K562 (cell line): Measurements from ENCODE around the gene MEX3D. TPM values are rescaled to one million over a fixed set of nuclear protein-coding genes. Genes with fewer than 3 reads are reported as not detected.
A peak's percentile ranks its signal among the peaks of the same experiment; 100 is the strongest.

Experiments used
- ATAC-seq: fragments of 200-7000 bp; cut with Tn5 transposase; 3 replicates; pipeline ENCODE4 v1.9.1; 2020; ENCODE audit warnings: moderate library complexity
- BruUV-seq: library from RNA; stranded (reverse); fragments of 400-500 nt; replicated peaks from 2 replicates; lab custom pipeline; 2021; lab: Mats Ljungman, UMichigan
- CTCF ChIA-PET: fragments of 300-600 bp; formaldehyde crosslinking; extraction: SDS; loops from one replicate; lab custom pipeline; 2021; ENCODE audit warnings: low intra/inter-chr PET ratio; lab: Yijun Ruan, JAX
- POLR2A ChIA-PET: fragments of 300-600, 350-650 bp; sonication (Branson Sonifier 250); formaldehyde crosslinking; extraction: SDS; loops from one replicate; lab custom pipeline; 2021; ENCODE audit warnings: antibody characterized with exemption, inconsistent platforms; lab: Yijun Ruan, JAX
- DNase-seq, 4 experiments: peaks; one replicate each; pipeline versions ENCODE4 v3.0.0 to v3.0.0-alpha.2; 2011 to 2018; ENCODE audit warnings: low spot score in 3 of 4, mixed read lengths in 3 of 4; ENCODE audit errors: extremely low read depth in 1 of 4
- FAIRE-seq: peaks from 2 replicates; lab custom pipeline; 2011; peaks lifted over from hg19 to GRCh38; lab: Jason Lieb, UNC
- H2AFZ ChIP-seq: 2 replicates; pipeline ENCODE4 v1.6.0; 2011; ENCODE audit warnings: low read depth, low read length, control low read depth, inconsistent platforms
- H3K27ac ChIP-seq: fragments of 200-600 bp; 3 replicates; pipeline ENCODE4 v1.8.0; 2011; ENCODE audit warnings: low read depth, mild to moderate bottlenecking, control low read depth, inconsistent platforms, low read length, moderate library complexity, mixed read lengths; ENCODE audit errors: extremely low read depth
- H3K27me3 ChIP-seq, 2 experiments: fragments of 300-600 bp in 1 of 2; 2 replicates in 1 of 2; 3 replicates in 1 of 2; pipeline versions ENCODE4 v1.6.0 to v1.8.0; 2011; ENCODE audit warnings: inconsistent platforms in 2 of 2, low read length in 2 of 2, mild to moderate bottlenecking in 1 of 2, mixed read lengths in 1 of 2, moderate library complexity in 1 of 2; ENCODE audit not compliant: control insufficient read depth in 2 of 2, insufficient read depth in 2 of 2
- H3K36me3 ChIP-seq: fragments of 300-600 bp; 3 replicates; pipeline ENCODE4 v1.8.0; 2011; ENCODE audit warnings: mild to moderate bottlenecking, low read length, inconsistent platforms; ENCODE audit not compliant: control insufficient read depth, insufficient read depth
- H3K4me1 ChIP-seq, 2 experiments: fragments of 200-600 bp in 1 of 2; replicated peaks in 1 of 2; 2 replicates in 1 of 2; 3 replicates in 1 of 2; pipeline versions ENCODE4 v1.5.1 to v1.8.0; 2011; ENCODE audit warnings: inconsistent platforms in 2 of 2, low read length in 2 of 2, mild to moderate bottlenecking in 1 of 2, mixed read lengths in 1 of 2, moderate library complexity in 1 of 2; ENCODE audit not compliant: control insufficient read depth in 2 of 2, insufficient read depth in 2 of 2
- H3K4me2 ChIP-seq: 2 replicates; pipeline ENCODE4 v1.6.1; 2011; ENCODE audit warnings: low read length, control low read depth, inconsistent platforms, mixed read lengths; ENCODE audit not compliant: insufficient read depth
- H3K4me3 ChIP-seq: fragments of 200-600 bp; sonication (generic), shearing (Covaris generic); 2 replicates; pipeline ENCODE4 v1.5.1; 2016; ENCODE audit warnings: control low read depth, inconsistent platforms
- H3K79me2 ChIP-seq: fragments of 200-600 bp; 3 replicates; pipeline ENCODE4 v1.8.0; 2011; ENCODE audit warnings: low read length, inconsistent platforms; ENCODE audit not compliant: control insufficient read depth, insufficient read depth
- H3K9ac ChIP-seq, 2 experiments: 2 replicates each; pipeline versions ENCODE4 v1.6.0 to v1.6.1; 2011; ENCODE audit warnings: low read depth in 2 of 2, low read length in 2 of 2, control low read depth in 1 of 2, inconsistent platforms in 1 of 2, mild to moderate bottlenecking in 1 of 2, mixed read lengths in 1 of 2; ENCODE audit not compliant: insufficient read depth in 1 of 2
- H3K9me1 ChIP-seq: one replicate; pipeline ENCODE4 v1.6.0; 2011; ENCODE audit warnings: inconsistent platforms, mild to moderate bottlenecking, low read length, moderate library complexity; ENCODE audit not compliant: control insufficient read depth, insufficient read depth
- H3K9me3 ChIP-seq: replicated peaks from 2 replicates; pipeline ENCODE4 v1.5.1; 2011; ENCODE audit warnings: low read depth, low read length, inconsistent platforms; ENCODE audit not compliant: control insufficient read depth, insufficient read depth
- H4K20me1 ChIP-seq: replicated peaks from 2 replicates; pipeline ENCODE4 v1.6.1; 2011; ENCODE audit warnings: low read length, inconsistent platforms, mixed read lengths; ENCODE audit not compliant: control insufficient read depth, insufficient read depth
- NR4A1 ChIP-seq, 2 experiments: fragments of 250-450 bp in 1 of 2; fragments of 450-650 bp in 1 of 2; sonication (Bioruptor Pico) in 1 of 2; IDR thresholded peaks; 2 replicates each; pipeline versions ENCODE4 v1.4.0 to v1.6.1; 2016 to 2020; ENCODE audit warnings: mild to moderate bottlenecking in 2 of 2, missing compliant biosample characterization in 1 of 2, missing genetic modification characterization in 1 of 2, moderate library complexity in 1 of 2
- PCBP1 ChIP-seq: fragments of 200-400 bp; formaldehyde crosslinking; IDR thresholded peaks from 2 replicates; pipeline ENCODE4 v1.6.1; 2018; ENCODE audit warnings: mild to moderate bottlenecking, low read depth, low read length; ENCODE audit not compliant: poor library complexity, severe bottlenecking
- ZBTB7A ChIP-seq: IDR thresholded peaks from 2 replicates; pipeline ENCODE4 v1.6.1; 2011; ENCODE audit warnings: low read depth, mild to moderate bottlenecking, low read length, moderate library complexity, borderline replicate concordance; ENCODE audit not compliant: control insufficient read depth
- ZKSCAN8 ChIP-seq: fragments of 200-800 bp; sonication (Bioruptor generic); IDR thresholded peaks from 2 replicates; pipeline ENCODE4 v1.6.1; 2016; ENCODE audit warnings: missing genetic modification characterization, missing compliant biosample characterization
- WGBS: fragments of 100-300 bp; shearing (Covaris generic); methylation state at CpG from one replicate; pipeline ENCODE4 v1.1.6; 2016; ENCODE audit warnings: low coverage, mixed read lengths; ENCODE audit not compliant: insufficient coverage; ENCODE audit errors: missing lambda C conversion rate; 5-methylcytosine and 5-hydroxymethylcytosine counted together
- in situ Hi-C: fragments of 300-500 bp; cut with MboI; formaldehyde crosslinking; loops from 4 replicates; pipeline ENCODE4 v1.15.0; 2018; ENCODE audit warnings: inconsistent platforms, mixed read lengths
- intact Hi-C: fragments of 100-400 bp; cut with micrococcal nuclease; formaldehyde crosslinking; loops from 2 replicates; pipeline ENCODE4 v1.14.2; 2022
- polyA plus RNA-seq, 8 experiments: library from polyadenylated mRNA; depleted of rRNA in 4 of 8; stranded (reverse) in 5 of 8; unstranded in 3 of 8; fragments of >200 nt; fragmentation: Nextera tagmentation in 2 of 8; fragmentation: Illumina TruSeq in 1 of 8; extraction: Ambion mirVana in 2 of 8; extraction: Trizol in 1 of 8; gene quantifications; 2 replicates each; pipeline versions ENCODE4 v1.2.1 to v1.2.3, GENCODE V29; 2011 to 2014; ENCODE audit warnings: inconsistent platforms in 1 of 8, missing spikeins in 1 of 8
- total RNA-seq, 7 experiments: library from RNA; depleted of rRNA in 6 of 7; stranded (reverse); fragments of >200 nt in 6 of 7; fragmentation: Illumina TruSeq in 2 of 7; extraction: Trizol in 2 of 7; gene quantifications; 2 replicates each; pipeline versions ENCODE4 v1.2.1 to v1.2.3, GENCODE V29; 2011 to 2021; ENCODE audit warnings: low replicate concordance in 1 of 7

The MEX3D gene
- total and polyA plus RNA-seq, 9 of the 15 experiments (the other 6 are each of a cell fraction or from before 2014, with no cell fraction given) = 1.7 to 39.3 (median 5.7) TPM

DNA sequence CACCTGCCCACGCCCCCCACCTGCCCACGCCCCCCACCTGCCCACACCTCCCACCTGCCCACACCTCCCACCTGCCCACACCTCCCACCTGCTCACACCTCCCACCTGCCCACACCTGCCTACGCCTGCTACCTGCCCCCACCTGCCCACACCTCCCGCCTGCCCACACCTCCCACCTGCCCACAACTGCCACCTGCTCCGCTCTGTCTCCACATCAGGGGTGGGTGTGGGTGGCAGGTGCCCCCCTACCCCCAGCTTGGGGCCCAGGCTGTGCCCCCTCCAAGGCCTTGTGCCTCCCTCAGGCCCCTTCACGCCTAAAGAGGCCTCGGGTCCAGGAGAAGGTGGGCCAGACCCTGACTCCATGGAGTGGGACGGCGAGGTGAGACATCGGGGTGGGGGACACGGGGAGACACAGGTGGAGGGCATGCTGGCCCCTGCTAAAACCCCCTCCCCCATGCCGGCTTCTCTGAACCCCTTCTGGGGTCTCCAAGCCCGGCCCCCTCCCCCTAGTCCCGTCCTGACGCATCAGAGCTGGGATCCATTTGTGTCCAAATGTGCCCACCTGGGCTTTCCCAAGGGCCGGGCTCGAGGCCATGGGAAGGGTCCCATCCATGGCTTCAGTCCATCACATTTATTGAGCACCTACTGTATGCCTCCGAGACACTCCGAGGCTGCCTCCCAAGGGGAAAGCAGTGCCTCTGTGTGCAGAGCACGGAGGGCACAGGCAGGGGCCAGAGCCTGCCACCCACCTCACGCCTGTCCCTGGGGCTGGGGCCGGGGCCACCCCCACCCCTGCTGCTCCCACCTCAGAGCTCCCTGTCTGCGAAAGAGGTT, 39.3 kb downstream of the MEX3D start:
- POLR2A ChIA-PET = no interaction called here
- TF ChIP-seq PCBP1 = peak; percentile 3
- TF ChIP-seq ZKSCAN8 (CRISPR knock-in tag) = peak; percentile 92
- no peak for TF ChIP-seq NR4A1 (CRISPR knock-in tag; IDR thresholded peaks at IDR 0.05)
- no peak for TF ChIP-seq NR4A1 (tag; IDR thresholded peaks at IDR 0.05)
- peak; percentile 26 for TF ChIP-seq ZBTB7A
- no peak overlapping the region for H3K4me2 ChIP-seq
- no peak overlapping the region for H3K4me3 ChIP-seq
- intact Hi-C loops (no loop called here), in situ Hi-C loops (no loop called here)
- ATAC-seq (no peak), DNase-seq (no peak), FAIRE-seq (no peak)
- H3K9ac ChIP-seq = no peak overlapping the region
- H3K79me2 ChIP-seq = no peaks in the 10 kb centered on the region
- H3K27me3 ChIP-seq = peaks cover 18 to 49% of the 10 kb centered on the region in 2 experiments; a peak in 4 of 5 replicates
- H3K9me1 ChIP-seq = no peaks in the 10 kb centered on the region
- H3K9me3 ChIP-seq = no peaks in the 10 kb centered on the region
- WGBS = 22% methylated on average over 18 of the region's 23 CpGs
- peaks cover 3 to 42% of the 10 kb centered on the region in 2 experiments; a peak in 3 of 5 replicates for H3K4me1 ChIP-seq
- H2AFZ ChIP-seq = no peak overlapping the region
- peaks cover 8% of the 10 kb centered on the region for H4K20me1 ChIP-seq
- BruUV-seq = no TSS peak
- CTCF ChIA-PET = no interaction called here
- no peak overlapping the region for H3K27ac ChIP-seq
- no peaks in the 10 kb centered on the region for H3K36me3 ChIP-seq
